HepG2 (cell line): Measurements from ENCODE around the gene TRNP1. TPM values are rescaled to one million over a fixed set of nuclear protein-coding genes. Genes with fewer than 3 reads are reported as not detected.

ENCODE experiments used
- YEATS4 ChIP-seq: sonication (generic); formaldehyde crosslinking; IDR thresholded peaks from 2 replicates; pipeline ENCODE4 v1.4.0; 2020; ENCODE audit warnings: missing genetic modification reagents, borderline replicate concordance
- ZFX ChIP-seq: sonication (generic); formaldehyde crosslinking; IDR thresholded peaks from 2 replicates; pipeline ENCODE4 v1.4.0; 2020; ENCODE audit warnings: mild to moderate bottlenecking, low read depth, missing genetic modification reagents, moderate library complexity
- ZFY ChIP-seq: sonication (generic); formaldehyde crosslinking; IDR thresholded peaks from 2 replicates; pipeline ENCODE4 v1.4.0; 2020; ENCODE audit warnings: missing genetic modification reagents
- ZNF788 ChIP-seq: sonication (generic); formaldehyde crosslinking; IDR thresholded peaks from 2 replicates; pipeline ENCODE4 v1.5.0; 2020; ENCODE audit warnings: mild to moderate bottlenecking, missing genetic modification reagents, borderline replicate concordance
- polyA plus RNA-seq, 8 experiments: library from polyadenylated mRNA; depleted of rRNA in 3 of 8; stranded (reverse) in 7 of 8; unstranded in 1 of 8; fragments of >200 nt; fragmentation: Illumina TruSeq in 4 of 8; extraction: Trizol in 4 of 8; gene quantifications; 2 replicates each; pipeline versions ENCODE4 v1.2.1 to v1.2.3, GENCODE V29; 2011 to 2016; ENCODE audit warnings: low read depth in 4 of 8, missing spikeins in 1 of 8, mixed read lengths in 1 of 8; ENCODE audit not compliant: insufficient read depth in 1 of 8
- total RNA-seq, 5 experiments: library from RNA; depleted of rRNA; stranded (reverse); fragments of >200 nt; fragmentation: Illumina TruSeq; extraction: Trizol; gene quantifications; 2 replicates each; pipeline ENCODE4 v1.2.3, GENCODE V29; 2016; ENCODE audit warnings: low read depth in 1 of 5
- TF ChIP-seq, protein P1 (sequence below): sonication (generic); formaldehyde crosslinking; IDR thresholded peaks from 2 replicates; pipeline ENCODE4 v1.5.1; 2020; ENCODE audit warnings: mild to moderate bottlenecking, missing genetic modification reagents, moderate library complexity
- TF ChIP-seq, protein P2 (sequence below), 2 experiments: fragments of 450-650 bp in 1 of 2; sonication (generic) in 1 of 2; formaldehyde crosslinking; IDR thresholded peaks; 2 replicates each; pipeline versions ENCODE4 v1.5.0 to v1.8.0; 2020 to 2022; ENCODE audit warnings: mild to moderate bottlenecking in 1 of 2, missing genetic modification reagents in 1 of 2

TRNP1 gene
- total and polyA plus RNA-seq, 2 of the 13 experiments (the other 11 are each of a cell fraction or from before 2014, with no cell fraction given): 42.0 to 158 TPM

DNA sequence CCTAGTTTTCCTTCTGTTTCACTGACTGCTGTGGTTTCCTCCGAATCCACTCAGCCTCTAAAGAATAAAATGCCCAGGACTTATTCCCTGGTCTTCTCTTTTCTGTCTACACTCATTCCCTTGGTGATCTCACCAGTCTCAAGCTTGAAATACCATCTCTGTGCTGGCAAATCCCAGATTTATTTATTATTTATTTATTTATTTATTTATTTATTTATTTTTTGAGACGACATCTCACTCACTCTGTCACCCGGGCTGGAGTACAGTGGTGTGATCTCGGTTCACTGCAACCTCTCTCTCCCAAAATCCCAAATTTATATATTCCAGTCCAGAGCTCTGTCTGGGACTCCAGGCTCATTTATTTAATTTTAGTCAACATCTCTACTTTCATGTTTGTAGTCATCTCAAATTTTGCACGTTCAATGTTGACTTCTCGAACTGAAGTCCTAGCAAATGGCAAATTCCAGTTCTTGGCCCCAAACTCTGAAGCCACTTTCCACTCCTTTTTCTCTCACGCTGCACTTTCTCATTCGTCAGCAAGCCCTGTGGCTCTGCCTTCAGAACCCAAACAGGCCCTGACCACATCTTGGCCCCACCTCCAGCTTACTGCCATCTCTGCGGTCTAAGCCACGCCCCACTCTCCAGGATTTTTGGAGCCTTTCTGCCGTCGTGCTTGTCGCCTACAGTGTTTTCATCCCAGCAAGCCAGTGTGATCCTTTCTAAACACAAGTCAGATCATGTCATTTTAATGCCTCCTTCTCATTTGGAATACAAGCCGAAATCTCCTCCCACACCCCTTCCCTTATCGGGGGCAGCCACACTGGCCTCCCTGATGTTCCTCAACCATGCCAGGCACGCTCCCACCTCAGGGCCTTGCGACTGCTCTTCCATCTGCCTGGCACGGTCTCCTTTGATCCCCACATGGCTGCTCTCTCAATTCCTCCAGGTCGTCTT lies 33.4 kb downstream of the TRNP1 start (continued):
- 0 out of 2 replicates have a peak, but pooled peaks have one; percentile 2 for TF ChIP-seq YEATS4 (CRISPR knock-in tag)
- TF ChIP-seq, protein P1, sequence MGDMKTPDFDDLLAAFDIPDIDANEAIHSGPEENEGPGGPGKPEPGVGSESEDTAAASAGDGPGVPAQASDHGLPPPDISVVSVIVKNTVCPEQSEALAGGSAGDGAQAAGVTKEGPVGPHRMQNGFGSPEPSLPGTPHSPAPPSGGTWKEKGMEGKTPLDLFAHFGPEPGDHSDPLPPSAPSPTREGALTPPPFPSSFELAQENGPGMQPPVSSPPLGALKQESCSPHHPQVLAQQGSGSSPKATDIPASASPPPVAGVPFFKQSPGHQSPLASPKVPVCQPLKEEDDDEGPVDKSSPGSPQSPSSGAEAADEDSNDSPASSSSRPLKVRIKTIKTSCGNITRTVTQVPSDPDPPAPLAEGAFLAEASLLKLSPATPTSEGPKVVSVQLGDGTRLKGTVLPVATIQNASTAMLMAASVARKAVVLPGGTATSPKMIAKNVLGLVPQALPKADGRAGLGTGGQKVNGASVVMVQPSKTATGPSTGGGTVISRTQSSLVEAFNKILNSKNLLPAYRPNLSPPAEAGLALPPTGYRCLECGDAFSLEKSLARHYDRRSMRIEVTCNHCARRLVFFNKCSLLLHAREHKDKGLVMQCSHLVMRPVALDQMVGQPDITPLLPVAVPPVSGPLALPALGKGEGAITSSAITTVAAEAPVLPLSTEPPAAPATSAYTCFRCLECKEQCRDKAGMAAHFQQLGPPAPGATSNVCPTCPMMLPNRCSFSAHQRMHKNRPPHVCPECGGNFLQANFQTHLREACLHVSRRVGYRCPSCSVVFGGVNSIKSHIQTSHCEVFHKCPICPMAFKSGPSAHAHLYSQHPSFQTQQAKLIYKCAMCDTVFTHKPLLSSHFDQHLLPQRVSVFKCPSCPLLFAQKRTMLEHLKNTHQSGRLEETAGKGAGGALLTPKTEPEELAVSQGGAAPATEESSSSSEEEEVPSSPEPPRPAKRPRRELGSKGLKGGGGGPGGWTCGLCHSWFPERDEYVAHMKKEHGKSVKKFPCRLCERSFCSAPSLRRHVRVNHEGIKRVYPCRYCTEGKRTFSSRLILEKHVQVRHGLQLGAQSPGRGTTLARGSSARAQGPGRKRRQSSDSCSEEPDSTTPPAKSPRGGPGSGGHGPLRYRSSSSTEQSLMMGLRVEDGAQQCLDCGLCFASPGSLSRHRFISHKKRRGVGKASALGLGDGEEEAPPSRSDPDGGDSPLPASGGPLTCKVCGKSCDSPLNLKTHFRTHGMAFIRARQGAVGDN (CRISPR knock-in tag): peak; percentile 63
- 0 out of 2 replicates have a peak, but pooled peaks have one; percentile 19 for TF ChIP-seq ZNF788 (CRISPR knock-in tag)
- TF ChIP-seq, protein P2, sequence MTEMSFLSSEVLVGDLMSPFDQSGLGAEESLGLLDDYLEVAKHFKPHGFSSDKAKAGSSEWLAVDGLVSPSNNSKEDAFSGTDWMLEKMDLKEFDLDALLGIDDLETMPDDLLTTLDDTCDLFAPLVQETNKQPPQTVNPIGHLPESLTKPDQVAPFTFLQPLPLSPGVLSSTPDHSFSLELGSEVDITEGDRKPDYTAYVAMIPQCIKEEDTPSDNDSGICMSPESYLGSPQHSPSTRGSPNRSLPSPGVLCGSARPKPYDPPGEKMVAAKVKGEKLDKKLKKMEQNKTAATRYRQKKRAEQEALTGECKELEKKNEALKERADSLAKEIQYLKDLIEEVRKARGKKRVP (CRISPR knock-in tag; IDR thresholded peaks at IDR 0.05): 0 out of 4 replicates have a peak, but pooled peaks of 1 of the 2 experiments have one; percentile 29
- TF ChIP-seq ZFY: no peak
- 0 out of 2 replicates have a peak, but pooled peaks have one; percentile 29 for TF ChIP-seq ZFX
